ENCODE measurements around the gene SPC24. TPM values are rescaled to one million over a fixed set of nuclear protein-coding genes. Genes with fewer than 3 reads are reported as not detected.
"Not testable (repeated sequence)": the region's sequence is repeated elsewhere in the genome, so short reads cannot be mapped to it uniquely, and the experiment has no call there.

The SPC24 gene
- total RNA-seq, 1 donor = 39.7 TPM

DNA sequence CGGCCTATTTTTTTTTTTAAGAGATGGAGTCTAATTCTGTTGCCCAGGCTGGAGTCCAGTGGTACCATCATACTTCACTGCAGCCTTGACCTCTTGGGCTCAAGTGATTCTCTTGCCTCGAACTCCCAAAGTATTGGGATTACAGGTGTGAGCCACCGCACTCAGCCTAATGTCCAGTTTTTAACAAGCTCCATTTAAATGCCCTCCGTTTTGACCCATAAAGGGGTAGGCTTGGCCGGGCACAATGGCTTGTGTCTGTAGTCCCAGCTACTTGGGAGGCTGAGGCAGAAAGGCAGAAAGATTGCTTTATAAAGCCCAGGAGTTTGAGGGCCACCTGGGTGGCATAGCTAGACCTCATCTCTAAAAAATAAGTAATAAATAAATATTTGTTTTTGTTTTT is 54.5 kb downstream of the SPC24 start:
- DNase-seq (ENCODE audit: low read depth) = no peak
- TF ChIP-seq, protein P1, sequence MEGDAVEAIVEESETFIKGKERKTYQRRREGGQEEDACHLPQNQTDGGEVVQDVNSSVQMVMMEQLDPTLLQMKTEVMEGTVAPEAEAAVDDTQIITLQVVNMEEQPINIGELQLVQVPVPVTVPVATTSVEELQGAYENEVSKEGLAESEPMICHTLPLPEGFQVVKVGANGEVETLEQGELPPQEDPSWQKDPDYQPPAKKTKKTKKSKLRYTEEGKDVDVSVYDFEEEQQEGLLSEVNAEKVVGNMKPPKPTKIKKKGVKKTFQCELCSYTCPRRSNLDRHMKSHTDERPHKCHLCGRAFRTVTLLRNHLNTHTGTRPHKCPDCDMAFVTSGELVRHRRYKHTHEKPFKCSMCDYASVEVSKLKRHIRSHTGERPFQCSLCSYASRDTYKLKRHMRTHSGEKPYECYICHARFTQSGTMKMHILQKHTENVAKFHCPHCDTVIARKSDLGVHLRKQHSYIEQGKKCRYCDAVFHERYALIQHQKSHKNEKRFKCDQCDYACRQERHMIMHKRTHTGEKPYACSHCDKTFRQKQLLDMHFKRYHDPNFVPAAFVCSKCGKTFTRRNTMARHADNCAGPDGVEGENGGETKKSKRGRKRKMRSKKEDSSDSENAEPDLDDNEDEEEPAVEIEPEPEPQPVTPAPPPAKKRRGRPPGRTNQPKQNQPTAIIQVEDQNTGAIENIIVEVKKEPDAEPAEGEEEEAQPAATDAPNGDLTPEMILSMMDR (IDR thresholded peaks at IDR 0.05; ENCODE audit: insufficient read depth, low read depth, low read length) = no peak

DNA sequence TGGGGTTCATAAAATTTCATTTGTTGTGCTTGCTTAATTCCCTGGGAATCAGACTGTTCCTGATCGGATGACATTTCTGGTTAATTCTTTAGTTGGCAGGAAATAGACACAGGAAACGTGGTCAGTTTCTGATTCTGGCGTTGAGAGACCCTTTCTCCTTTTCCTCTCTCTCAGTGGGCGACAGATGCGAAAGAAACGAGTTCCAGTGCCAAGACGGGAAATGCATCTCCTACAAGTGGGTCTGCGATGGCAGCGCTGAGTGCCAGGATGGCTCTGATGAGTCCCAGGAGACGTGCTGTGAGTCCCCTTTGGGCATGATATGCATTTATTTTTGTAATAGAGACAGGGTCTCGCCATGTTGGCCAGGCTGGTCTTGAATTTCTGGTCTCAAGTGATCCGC is 55.5 kb downstream of the SPC24 start:
- TF ChIP-seq, protein P1 (IDR thresholded peaks at IDR 0.05; ENCODE audit: insufficient read depth, low read depth, low read length) = no peak
- no peak overlapping the region for H3K4me3 ChIP-seq (ENCODE audit: low read depth, low read length)
- no peak for DNase-seq (ENCODE audit: low read depth)

More for the DNA sequence above, 54.5 kb downstream of the SPC24 start:
- H3K4me3 ChIP-seq (ENCODE audit: low read depth, low read length) = no peak overlapping the region

DNA sequence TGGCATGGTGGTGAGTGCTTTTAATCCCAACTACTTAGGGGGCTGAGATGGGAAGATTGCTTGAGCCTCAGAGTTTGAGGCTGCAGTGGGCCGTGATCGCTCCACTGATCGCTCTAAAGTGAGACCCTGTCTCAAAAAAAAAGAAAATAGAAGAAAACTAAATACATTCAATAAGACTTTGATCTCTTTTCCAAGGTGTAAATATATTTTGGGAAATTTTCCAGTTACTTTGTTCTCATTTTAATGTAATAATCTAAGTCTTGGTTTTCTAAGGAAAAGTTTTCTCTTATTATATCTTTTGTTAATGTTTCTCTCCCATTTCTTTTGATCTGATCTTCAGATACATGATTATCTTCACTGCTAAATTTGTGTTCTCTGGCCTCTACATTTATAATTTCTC is 56.7 kb downstream of the SPC24 start:
- TF ChIP-seq, protein P1 (IDR thresholded peaks at IDR 0.05; ENCODE audit: insufficient read depth, low read depth, low read length) = no peak
- no peak for DNase-seq (ENCODE audit: low read depth)
- H3K4me3 ChIP-seq (ENCODE audit: low read depth, low read length) = no peak overlapping the region

DNA sequence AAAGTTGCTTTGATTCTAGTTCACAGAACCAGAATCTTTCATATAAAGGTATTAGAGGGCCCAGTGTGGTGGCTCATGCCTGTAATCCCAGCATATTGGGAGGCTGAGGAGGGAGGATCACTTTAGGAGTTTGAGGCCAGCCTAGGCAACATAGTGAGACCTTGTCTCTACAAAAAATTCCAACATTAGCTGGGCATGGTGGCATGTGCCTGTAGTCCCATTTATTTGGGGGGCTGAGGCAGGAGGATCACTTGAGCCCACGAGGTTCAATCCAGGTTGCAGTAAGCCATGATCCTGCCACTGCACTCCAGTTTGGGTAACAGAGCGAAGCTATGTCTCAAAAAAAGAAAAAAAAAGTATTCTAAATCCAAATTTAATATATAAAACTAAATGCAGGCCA is 57.3 kb downstream of the SPC24 start:
- TF ChIP-seq, protein P1 (IDR thresholded peaks at IDR 0.05; ENCODE audit: insufficient read depth, low read depth, low read length) = no peak
- H3K4me3 ChIP-seq (ENCODE audit: low read depth, low read length) = no peak overlapping the region
- DNase-seq (ENCODE audit: low read depth) = no peak

DNA sequence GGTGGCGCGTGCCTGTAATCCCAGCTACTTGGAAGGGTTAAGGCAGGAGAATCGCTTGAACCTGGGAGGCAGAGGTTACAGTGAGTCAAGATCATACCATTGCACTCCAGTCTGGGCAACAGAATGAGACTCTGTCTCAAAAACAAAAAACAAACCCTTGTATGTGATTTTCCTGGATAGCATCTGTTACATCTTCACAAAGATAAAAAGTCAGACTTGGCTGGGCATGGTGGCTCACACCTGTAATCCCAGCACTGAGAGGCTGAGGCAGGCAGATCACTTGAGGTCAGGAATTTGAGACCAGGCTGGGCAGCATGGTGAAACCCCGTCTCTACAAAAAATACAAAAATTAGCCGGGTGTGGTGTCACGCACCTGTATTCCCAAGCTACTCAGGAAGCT is 58.2 kb downstream of the SPC24 start:
- not testable (repeated sequence) for DNase-seq (ENCODE audit: low read depth); H3K4me3 ChIP-seq (ENCODE audit: low read depth, low read length)

DNA sequence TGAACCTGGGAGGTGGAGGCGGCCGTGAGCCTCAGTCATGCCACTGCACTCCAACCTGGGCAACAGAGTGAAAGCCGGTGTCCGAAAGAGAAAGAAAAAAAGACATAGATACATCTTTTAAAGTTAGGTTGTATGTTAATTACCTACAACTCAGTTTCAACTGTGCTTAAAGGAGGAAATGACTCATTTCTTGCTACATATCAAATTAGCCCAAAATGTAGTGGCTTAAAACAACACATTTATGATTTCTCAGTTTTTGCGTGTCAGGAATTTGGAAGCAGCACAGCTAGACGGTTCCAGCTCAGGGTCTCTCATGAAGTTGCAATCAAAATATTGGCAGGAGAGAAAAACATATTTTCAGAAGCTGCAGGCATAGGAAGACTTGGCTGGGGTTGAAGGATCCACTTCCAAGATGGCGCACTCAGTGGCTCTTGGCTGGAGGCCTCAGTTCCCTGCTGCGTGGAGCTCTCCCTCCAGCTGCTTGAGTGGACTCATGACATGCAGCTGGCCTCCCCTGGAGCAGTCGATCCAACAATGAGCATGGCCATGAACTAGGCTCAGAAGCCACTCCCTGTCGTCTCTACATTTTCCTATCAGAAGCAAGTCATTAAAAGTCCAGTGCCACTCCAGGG is 59.3 kb downstream of the SPC24 start:
- peak; percentile 60 for DNase-seq (ENCODE audit: low read depth)
- TF ChIP-seq, protein P1 (IDR thresholded peaks at IDR 0.05; ENCODE audit: insufficient read depth, low read depth, low read length) = no peak
- H3K4me3 ChIP-seq (ENCODE audit: low read depth, low read length) = no peak overlapping the region

Other genes with a start within 250 kb of the SPC24 start
- gene YIPF2, start 227.1 kb downstream of the SPC24 start, total RNA-seq = 112 and 128 TPM in 2 replicates
- 38.7 and 41.0 TPM in 2 replicates for gene TIMM29, start 227.0 kb downstream of the SPC24 start, total RNA-seq
- gene SMARCA4, start 194.8 kb downstream of the SPC24 start, total RNA-seq = 92.1 and 96.7 TPM in 2 replicates
- 392 and 421 TPM in 2 replicates for gene LDLR, start 66.3 kb downstream of the SPC24 start, total RNA-seq
- gene KANK2, start 41.8 kb upstream of the SPC24 start, total RNA-seq = 253 and 312 TPM in 2 replicates
- not detected in 2 replicates for gene ANGPTL8, start 83.8 kb upstream of the SPC24 start, total RNA-seq
- 21.2 and 28.7 TPM in 2 replicates for gene DOCK6, start 106.7 kb upstream of the SPC24 start, total RNA-seq
- not detected in 2 replicates for gene TSPAN16, start 140.4 kb upstream of the SPC24 start, total RNA-seq
- 8.7 and 9.1 TPM in 2 replicates for gene RAB3D, start 183.9 kb upstream of the SPC24 start, total RNA-seq
- gene TMEM205, start 190.5 kb upstream of the SPC24 start, total RNA-seq = 96.7 and 121 TPM in 2 replicates
- gene CCDC159, start 190.7 kb upstream of the SPC24 start, total RNA-seq = 6.0 and 6.4 TPM in 2 replicates
- 16.8 and 20.6 TPM in 2 replicates for gene PLPPR2, start 199.7 kb upstream of the SPC24 start, total RNA-seq
- gene SWSAP1, start 218.9 kb upstream of the SPC24 start, total RNA-seq = 0.86 and 1.3 TPM in 2 replicates
- 5.6 and 6.8 TPM in 2 replicates for gene EPOR, start 228.5 kb upstream of the SPC24 start, total RNA-seq